HG03280 (cell line): ENCODE measurements around the gene NEAT1.

Experiments
- ATAC-seq: cut with Tn5 transposase; IDR thresholded peaks from one replicate; pipeline ENCODE4 v1.9.1; 2021; ENCODE audit warnings: mild to moderate bottlenecking, moderate library complexity; ENCODE audit not compliant: unreplicated experiment

Gene NEAT1

DNA sequence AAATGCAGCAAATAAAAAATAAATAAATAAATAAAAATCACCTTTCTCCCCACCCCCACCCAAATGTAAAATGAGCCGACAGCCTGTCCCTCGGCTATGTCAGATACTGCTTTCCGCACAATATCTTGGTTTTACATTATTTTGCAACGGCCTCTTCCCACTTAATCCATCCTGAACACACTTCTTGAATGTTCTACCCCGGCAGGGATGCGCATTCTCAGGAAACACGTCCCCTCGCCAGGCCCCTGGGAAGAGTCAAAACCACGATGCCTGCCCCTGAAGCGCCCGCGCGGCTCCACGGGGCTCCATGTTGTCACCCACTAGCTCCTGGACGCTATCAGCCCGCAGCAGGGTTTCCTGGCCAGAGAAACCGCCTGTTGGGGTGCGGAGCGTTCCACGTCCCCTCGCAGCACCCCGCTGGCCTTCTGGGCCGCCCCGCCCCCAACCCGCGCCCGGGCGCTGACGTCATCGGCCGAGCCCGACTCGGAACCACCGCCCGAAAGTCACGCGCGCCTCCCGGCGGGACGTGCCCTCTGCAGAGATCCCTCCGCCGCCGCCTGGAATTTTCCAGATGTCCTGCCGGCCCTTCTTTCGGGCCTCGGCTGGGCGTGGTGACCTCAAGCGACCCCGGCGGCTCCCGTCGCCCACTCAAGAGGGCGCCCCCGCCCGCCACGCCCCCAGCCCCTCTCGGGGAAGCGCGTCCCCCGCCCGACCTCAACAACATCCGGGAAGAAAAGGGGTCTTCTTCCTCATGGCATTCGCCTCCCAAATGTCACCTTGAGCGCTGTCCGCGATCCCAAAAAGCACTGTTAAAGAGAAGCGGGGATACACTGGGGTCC lies 585 bp upstream of the NEAT1 start:
- peak; percentile 29 for ATAC-seq

DNA sequence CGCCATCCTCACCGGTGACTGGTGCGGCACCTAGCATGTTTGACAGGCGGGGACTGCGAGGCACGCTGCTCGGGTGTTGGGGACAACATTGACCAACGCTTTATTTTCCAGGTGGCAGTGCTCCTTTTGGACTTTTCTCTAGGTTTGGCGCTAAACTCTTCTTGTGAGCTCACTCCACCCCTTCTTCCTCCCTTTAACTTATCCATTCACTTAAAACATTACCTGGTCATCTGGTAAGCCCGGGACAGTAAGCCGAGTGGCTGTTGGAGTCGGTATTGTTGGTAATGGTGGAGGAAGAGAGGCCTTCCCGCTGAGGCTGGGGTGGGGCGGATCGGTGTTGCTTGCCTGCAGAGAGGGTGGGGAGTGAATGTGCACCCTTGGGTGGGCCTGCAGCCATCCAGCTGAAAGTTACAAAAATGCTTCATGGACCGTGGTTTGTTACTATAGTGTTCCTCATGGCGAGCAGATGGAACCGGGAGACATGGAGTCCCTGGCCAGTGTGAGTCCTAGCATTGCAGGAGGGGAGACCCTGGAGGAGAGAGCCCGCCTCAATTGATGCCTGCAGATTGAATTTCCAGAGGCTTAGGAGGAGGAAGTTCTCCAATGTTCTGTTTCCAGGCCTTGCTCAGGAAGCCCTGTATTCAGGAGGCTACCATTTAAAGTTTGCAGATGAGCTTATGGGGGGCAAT lies 1.1 kb downstream of the NEAT1 start:
- no peak for ATAC-seq

DNA sequence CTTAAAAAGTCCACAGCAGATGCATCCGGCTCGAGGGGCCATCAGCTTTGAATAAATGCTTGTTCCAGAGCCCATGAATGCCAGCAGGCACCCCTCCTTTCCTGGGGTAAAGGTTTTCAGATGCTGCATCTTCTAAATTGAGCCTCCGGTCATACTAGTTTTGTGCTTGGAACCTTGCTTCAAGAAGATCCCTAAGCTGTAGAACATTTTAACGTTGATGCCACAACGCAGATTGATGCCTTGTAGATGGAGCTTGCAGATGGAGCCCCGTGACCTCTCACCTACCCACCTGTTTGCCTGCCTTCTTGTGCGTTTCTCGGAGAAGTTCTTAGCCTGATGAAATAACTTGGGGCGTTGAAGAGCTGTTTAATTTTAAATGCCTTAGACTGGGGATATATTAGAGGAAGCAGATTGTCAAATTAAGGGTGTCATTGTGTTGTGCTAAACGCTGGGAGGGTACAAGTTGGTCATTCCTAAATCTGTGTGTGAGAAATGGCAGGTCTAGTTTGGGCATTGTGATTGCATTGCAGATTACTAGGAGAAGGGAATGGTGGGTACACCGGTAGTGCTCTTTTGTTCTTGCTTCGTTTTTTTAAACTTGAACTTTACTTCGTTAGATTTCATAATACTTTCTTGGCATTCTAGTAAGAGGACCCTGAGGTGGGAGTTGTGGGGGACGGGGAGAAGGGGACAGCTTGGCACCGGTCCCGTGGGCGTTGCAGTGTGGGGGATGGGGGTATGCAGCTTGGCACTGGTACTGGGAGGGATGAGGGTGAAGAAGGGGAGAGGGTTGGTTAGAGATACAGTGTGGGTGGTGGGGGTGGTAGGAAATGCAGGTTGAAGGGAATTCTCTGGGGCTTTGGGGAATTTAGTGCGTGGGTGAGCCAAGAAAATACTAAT lies 1.9 kb downstream of the NEAT1 start:
- ATAC-seq, result no peak

DNA sequence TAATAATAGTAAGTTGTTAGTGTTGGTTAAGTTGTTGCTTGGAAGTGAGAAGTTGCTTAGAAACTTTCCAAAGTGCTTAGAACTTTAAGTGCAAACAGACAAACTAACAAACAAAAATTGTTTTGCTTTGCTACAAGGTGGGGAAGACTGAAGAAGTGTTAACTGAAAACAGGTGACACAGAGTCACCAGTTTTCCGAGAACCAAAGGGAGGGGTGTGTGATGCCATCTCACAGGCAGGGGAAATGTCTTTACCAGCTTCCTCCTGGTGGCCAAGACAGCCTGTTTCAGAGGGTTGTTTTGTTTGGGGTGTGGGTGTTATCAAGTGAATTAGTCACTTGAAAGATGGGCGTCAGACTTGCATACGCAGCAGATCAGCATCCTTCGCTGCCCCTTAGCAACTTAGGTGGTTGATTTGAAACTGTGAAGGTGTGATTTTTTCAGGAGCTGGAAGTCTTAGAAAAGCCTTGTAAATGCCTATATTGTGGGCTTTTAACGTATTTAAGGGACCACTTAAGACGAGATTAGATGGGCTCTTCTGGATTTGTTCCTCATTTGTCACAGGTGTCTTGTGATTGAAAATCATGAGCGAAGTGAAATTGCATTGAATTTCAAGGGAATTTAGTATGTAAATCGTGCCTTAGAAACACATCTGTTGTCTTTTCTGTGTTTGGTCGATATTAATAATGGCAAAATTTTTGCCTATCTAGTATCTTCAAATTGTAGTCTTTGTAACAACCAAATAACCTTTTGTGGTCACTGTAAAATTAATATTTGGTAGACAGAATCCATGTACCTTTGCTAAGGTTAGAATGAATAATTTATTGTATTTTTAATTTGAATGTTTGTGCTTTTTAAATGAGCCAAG lies 2.7 kb downstream of the NEAT1 start:
- no peak for ATAC-seq

DNA sequence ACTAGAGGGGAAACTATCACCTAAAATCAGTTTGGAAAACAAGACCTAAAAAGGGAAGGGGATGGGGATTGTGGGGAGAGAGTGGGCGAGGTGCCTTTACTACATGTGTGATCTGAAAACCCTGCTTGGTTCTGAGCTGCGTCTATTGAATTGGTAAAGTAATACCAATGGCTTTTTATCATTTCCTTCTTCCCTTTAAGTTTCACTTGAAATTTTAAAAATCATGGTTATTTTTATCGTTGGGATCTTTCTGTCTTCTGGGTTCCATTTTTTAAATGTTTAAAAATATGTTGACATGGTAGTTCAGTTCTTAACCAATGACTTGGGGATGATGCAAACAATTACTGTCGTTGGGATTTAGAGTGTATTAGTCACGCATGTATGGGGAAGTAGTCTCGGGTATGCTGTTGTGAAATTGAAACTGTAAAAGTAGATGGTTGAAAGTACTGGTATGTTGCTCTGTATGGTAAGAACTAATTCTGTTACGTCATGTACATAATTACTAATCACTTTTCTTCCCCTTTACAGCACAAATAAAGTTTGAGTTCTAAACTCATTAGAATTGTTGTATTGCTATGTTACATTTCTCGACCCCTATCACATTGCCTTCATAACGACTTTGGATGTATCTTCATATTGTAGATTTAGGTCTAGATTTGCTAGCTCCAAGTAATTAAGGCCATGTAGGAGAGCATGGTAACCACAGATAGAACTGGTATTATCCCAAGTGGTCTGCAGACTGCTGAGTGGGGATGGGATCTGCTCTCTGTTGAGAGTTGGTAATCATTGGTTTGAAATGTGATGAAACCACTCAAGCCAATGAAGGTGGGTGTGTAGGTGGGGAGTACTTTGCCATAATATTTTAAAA lies 3.6 kb downstream of the NEAT1 start:
- ATAC-seq, result peak; percentile 26

DNA sequence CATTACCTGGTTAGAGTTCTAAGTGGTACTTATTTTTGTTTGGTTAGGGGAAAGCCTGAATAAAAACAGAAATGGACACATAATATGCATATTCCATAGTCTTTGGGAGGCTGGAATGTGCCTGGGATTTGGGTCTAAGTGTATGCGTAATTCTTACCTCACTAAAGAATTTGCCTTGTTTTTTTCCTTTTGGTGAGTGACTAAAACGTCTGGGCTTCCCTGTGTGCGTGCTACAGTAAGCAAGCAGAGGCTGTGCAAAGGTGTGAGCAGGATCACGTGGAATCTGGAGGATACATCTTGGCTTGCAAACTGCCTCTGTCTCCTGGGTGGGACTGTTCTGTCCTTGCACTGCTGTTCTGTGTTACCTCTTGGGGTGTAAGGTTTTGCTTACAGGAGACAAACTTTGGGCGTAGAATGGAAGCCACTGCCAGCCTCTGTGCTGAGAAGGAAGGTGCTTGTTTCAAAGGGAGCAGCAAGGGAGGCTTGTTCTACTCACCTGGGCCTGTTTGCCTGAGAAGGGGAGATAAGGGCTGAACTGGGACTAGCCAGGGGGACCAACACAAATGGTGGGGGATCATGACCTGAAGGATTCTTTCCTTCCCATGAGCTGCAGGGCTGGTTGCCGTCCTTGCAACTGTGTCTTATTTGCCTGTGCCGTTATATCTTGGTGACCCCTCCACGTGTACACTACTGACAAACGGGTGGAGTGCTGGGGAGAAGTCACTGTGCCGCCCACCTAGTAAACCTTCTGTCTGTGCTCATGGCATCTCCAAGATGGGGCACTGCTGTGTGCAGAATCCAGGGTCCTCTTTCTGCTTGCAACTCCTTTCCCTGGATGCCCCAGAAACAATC lies 4.5 kb downstream of the NEAT1 start:
- ATAC-seq, result no peak

DNA sequence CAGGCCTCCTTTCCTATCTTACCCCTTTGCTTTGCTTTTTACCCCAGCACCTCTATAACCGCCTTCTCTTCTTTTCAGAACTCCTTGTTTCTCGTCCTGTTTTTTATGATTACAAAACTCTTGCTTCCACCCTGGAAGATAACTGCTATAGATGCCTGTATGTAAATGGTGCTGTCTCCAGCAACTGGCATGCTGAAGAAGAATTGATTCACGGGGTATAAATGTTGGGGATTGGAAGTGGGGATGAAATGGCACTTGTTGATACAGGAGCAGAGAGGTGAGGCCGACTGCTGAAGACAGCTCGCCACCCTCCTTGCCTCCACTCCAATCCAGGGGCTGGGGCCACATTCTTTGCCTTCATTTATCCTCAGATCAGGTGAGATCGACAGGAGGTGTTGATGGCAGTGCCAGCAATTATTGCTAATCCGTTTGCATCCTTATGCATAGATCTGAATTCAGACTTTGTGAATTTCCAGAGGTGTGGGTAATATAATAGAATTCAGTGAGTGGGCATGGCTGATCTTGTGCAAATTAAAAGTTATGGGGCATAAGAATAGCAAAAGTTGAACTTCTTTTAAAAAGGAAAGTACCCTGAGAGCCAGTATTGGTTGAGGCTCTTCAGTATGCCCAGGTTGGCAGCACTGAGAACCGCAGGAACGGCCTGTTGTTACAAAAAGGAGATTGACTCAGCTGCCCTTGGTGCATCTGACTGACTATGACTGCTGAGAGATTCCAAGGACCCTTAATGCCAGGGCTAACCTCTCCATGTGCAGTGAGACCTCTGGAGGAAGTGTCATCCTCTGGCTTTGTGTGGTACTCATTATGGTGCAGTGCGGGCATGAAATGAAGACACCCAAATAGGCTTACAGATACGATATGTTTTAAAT lies 5.3 kb downstream of the NEAT1 start:
- ATAC-seq, result no peak

DNA sequence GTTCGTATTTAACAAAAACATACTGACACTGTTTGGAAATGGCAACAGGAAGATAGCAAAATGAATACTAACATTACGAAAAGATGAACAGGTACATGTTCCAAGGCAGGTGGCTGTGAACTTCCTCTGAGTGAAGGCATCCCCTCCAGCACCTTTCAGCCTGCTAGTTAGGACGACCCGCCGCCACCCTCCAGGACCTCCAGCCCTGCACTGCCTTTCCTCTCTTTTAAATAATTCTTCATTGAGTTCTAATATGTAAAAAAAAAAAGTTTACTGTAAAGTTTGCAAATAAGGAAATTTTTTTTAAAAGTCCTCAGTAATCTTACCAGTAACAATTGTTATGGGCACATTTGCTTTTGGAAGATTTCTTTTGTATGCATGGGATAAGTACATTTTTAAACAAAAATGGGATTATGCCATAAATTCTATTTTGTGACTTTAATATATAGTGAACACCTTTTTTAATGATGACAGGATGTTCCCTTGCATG lies 6.0 kb downstream of the NEAT1 start:
- ATAC-seq, result no peak

DNA sequence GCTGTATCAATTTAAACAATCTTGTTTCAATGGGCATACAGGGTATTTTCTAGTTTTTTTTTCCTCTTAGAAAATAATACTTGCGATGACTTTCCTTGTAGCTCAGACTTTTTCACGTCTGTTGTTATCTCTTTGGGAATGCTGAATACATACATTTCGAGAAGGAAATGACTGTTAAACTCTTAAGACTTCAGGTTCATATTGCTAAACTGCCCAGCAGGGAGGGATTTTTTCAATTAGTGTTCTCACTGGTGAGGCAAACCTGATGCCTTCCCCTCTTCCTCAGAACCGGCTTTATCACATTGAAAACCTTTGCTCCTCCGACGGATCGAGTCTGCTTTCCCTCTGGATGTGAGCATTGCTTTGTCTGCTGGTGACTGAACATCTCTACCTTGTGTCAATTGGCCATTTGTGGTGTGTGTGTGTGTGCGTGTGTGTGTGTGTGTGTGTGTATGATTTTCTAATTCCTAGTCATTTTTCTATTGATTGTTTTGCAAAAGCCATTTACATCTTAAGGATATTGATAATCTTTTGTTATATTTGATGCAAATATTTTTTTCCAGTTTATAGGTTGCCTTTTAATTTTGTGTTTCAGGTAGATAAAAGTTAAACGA lies 6.6 kb downstream of the NEAT1 start:
- no peak for ATAC-seq

DNA sequence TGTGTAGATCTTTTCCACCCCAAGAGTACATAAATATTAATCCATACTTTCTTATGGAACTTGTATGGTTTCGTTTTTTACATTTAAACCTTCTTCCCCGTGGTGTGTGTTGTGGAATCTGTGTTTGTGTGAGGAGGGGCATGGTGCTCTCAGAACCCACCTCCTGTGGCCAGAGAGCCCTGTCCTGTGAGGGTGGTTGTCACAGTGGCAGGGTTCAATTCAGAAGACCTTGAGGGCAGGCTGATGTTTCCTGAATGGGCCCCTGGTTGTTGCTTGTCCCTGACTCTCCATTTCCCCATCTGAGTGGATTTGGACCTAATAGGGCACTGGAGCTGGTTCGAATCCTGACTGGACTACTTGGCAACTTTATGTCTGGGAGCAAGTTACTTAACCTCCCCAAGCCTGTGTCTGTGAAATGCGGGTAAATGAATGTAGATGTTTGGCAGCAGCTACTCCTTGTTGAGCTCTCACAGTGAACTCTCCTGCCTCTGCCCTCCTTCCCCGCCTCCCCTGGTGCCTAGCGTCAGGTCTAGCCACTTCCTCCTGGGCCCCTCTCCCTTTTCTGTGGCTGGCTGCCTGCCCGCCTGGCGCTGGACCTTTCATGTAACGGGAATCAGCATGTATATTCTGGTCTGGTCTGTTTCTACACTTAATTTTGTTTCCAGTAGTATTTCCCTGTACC lies 7.3 kb downstream of the NEAT1 start:
- no peak for ATAC-seq

DNA sequence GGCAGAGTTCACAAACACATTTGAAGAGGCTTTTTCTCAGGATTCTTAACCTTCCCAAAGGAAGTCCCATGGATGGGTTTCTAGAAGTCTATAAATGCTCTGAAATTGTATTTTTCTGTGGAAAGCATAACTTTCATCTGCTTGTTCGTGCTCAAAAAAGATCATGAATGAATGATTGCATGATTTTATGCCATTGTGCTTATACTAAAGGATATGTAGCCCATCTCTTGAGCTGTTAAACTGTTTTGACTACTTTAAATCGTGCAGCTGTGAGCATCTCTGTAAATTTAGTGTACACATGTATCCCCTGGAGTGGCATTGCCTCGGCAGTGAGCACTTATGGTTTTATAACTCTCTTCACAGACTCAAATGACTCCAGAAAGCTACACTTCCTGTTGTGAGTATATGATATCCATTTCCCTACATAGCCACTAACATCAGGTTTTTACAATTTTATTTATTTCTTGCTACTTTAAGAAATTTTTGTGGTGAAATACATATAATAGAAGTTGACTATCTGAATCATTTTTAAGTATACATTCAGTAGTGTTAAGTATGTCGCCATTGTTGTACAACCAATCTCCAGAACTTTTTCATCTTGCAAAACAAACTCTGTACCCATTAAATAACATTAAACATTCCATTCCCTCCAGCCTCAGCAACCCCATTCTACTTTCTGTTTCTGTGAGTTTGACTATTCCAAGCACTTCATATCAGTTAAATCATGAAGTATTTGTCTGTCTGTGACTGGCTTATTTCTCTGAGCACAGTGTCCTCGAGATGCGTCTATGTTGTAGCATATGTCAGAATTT lies 8.0 kb downstream of the NEAT1 start:
- no peak for ATAC-seq

DNA sequence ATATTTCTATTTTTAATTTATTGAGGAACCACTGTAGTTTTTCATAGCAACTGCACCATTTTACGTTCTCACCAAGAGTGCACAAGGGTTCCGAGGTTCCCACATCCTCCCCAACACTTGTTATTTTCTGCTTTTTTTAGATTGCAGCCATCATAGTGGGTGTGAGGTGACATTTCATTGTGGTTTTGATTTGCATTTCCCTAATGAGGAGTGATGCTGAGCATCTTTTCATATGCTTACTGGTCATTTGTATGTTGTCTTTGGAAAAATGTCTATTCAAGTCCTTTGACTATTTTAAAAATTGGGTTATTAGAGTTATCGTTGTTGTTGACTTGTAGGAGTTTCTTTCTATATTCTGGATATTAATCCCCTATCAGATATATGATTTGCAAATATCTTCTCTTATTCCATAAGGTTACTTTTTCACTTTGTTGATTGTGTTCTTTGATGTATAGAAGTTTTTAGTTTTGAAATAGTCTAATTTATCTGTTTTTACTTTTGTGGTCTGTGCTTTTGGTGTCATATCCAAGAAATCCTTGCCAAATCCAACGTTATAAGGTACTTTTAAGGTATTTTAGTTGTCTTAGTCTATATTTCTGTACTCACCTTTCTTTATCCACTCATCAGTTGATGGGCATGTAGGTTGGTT lies 9.0 kb downstream of the NEAT1 start:
- ATAC-seq, result no peak

DNA sequence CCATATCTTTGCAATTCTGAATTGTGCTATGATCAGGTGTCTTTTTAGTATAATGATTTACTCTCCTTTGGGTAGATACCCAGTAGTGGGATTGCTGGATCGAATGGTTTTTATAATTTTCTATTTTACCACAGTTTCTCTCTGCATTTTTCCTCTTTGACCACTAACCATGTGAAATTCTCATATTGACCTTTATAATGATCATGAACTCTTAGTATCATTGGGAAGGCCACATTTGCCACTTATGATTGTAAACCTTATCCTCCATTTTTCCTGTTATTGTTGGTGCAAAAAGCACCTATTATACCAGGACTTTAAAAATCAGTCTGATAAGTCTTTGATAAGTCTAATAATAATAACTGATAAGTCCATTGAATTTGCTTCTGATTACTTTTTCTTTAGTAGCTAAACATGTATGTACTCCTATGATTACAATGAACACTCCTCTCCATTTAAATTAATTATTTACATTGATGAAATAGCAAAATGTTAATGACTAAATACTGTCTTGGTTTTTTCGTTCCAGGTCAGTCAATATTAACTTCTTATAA lies 9.6 kb downstream of the NEAT1 start:
- ATAC-seq, result no peak

DNA sequence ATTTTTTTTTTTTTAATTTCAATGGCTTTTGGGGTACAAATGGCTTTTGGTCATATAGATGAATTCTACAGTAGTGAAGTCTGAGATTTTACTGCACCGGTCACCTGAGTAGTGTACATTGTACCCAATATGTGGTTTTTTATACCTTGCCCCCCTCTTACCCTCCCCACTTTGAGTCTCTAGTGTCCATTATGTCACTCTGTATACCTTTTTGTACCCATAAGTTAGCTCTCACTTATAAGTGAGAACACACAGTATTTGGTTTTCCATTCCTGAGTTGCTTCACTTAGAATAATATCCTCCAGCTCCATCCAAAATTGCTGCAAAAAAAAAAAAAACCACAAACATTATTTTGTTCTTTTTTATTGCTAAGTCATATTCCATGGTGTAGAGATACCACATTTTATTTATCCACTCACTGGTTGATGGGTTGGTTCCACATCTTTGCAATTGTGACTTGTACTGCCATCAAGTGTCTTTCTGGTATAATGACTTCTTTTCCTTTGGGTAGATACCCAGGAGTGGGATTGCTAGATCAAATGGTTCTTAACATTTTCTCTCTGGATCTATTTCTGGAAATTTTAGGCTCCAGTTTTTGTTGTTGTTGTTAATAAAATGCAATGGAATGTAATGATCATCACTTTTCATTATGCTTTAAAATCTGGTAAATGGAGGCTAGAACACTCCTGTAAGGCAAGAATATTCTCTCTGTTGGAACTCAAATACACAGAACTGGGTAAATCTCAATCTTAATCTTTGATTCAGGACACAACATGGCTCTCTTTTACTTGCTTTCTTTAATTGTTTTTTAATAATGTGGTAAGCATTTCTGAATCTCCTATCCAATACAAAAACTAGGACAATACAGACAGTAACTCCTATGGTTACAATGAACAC lies 10.3 kb downstream of the NEAT1 start:
- ATAC-seq, result no peak
